GM12878 (cell line): Measurements from ENCODE around the gene HDAC2. TPM values are rescaled to one million over a fixed set of nuclear protein-coding genes. Genes with fewer than 3 reads are reported as not detected.
A peak's percentile ranks its signal among the peaks of the same experiment; 100 is the strongest.

Experiments used
- CBX5 ChIP-seq: sonication (generic); IDR thresholded peaks from 2 replicates; pipeline ENCODE4 v1.6.1; 2016; ENCODE audit warnings: low read depth, moderate library complexity, mild to moderate bottlenecking, inconsistent platforms
- CEBPB ChIP-seq, 2 experiments: fragments of 150-350 bp in 1 of 2; IDR thresholded peaks; 2 replicates each; pipeline ENCODE4 v1.6.1; 2012 to 2014; ENCODE audit warnings: low read depth in 2 of 2, low read length in 2 of 2, borderline replicate concordance in 1 of 2, inconsistent platforms in 1 of 2
- CHD4 ChIP-seq: fragments of 200-600 bp; sonication (generic); IDR thresholded peaks from 2 replicates; pipeline ENCODE4 v1.6.1; 2016; ENCODE audit warnings: mild to moderate bottlenecking
- CREM ChIP-seq: IDR thresholded peaks from 2 replicates; pipeline ENCODE4 v1.6.1; 2014; ENCODE audit warnings: antibody characterized with exemption, low read depth
- E2F8 ChIP-seq: fragments of 450-650 bp; IDR thresholded peaks from 2 replicates; pipeline ENCODE4 v1.6.1; 2018; ENCODE audit warnings: mild to moderate bottlenecking, low read depth, moderate library complexity; ENCODE audit not compliant: partially characterized antibody
- IKZF2 ChIP-seq, 2 experiments: fragments of 450-650 bp; IDR thresholded peaks; 2 replicates each; pipeline ENCODE4 v1.6.1; 2017; ENCODE audit warnings: mild to moderate bottlenecking in 2 of 2, moderate library complexity in 2 of 2
- KAT2A ChIP-seq: conservative IDR thresholded peaks from 2 replicates; pipeline ENCODE4 v1.6.1; 2011; ENCODE audit warnings: low read depth, low read length; ENCODE audit not compliant: control insufficient read depth
- MTA2 ChIP-seq: fragments of 450-650 bp; IDR thresholded peaks from 2 replicates; pipeline ENCODE4 v1.6.1; 2016; ENCODE audit warnings: low read depth, mild to moderate bottlenecking, moderate library complexity
- RUNX3 ChIP-seq: IDR thresholded peaks from 2 replicates; pipeline ENCODE4 v1.6.1; 2012; ENCODE audit warnings: low read length, inconsistent platforms
- STAT3 ChIP-seq: IDR thresholded peaks from 2 replicates; pipeline ENCODE4 v1.6.1; 2011; ENCODE audit warnings: low read depth, low read length, improper control_type of control experiment
- TCF7 ChIP-seq: IDR thresholded peaks from 2 replicates; pipeline ENCODE4 v1.6.1; 2014; ENCODE audit warnings: antibody characterized with exemption, borderline replicate concordance
- ZBTB4 ChIP-seq: fragments of 450-650 bp; formaldehyde crosslinking; IDR thresholded peaks from 2 replicates; pipeline ENCODE4 v1.4.0; 2022; ENCODE audit warnings: mild to moderate bottlenecking, moderate library complexity
- polyA plus RNA-seq, 11 experiments: library from polyadenylated mRNA; depleted of rRNA in 4 of 11; unstranded in 6 of 11; stranded (reverse) in 5 of 11; fragments of >200 nt; fragmentation: Nextera tagmentation in 4 of 11; fragmentation: Illumina TruSeq in 1 of 11; extraction: Ambion mirVana in 4 of 11; extraction: Trizol in 1 of 11; gene quantifications; 1 replicate in 1 of 11; 2 replicates in 10 of 11; pipeline versions ENCODE4 v1.2.1 to v1.2.3, GENCODE V29; 2011 to 2016; ENCODE audit warnings: inconsistent platforms in 2 of 11, missing spikeins in 2 of 11, low read depth in 1 of 11
- total RNA-seq, 4 experiments: library from RNA; depleted of rRNA in 3 of 4; stranded (reverse); fragments of >200 nt in 3 of 4; fragmentation: Illumina TruSeq in 1 of 4; extraction: Trizol in 1 of 4; gene quantifications; 2 replicates each; pipeline versions ENCODE4 v1.2.1 to v1.2.3, GENCODE V29; 2013 to 2021
- TF ChIP-seq, protein P1 (sequence below): IDR thresholded peaks from 2 replicates; pipeline ENCODE4 v1.6.1; 2012; ENCODE audit warnings: low read depth, low read length, improper control_type of control experiment

HDAC2 gene
- total and polyA plus RNA-seq, 10 of the 15 experiments (the other 5 are each of a cell fraction or from before 2014, with no cell fraction given): 40.4 to 210 (median 114) TPM

DNA sequence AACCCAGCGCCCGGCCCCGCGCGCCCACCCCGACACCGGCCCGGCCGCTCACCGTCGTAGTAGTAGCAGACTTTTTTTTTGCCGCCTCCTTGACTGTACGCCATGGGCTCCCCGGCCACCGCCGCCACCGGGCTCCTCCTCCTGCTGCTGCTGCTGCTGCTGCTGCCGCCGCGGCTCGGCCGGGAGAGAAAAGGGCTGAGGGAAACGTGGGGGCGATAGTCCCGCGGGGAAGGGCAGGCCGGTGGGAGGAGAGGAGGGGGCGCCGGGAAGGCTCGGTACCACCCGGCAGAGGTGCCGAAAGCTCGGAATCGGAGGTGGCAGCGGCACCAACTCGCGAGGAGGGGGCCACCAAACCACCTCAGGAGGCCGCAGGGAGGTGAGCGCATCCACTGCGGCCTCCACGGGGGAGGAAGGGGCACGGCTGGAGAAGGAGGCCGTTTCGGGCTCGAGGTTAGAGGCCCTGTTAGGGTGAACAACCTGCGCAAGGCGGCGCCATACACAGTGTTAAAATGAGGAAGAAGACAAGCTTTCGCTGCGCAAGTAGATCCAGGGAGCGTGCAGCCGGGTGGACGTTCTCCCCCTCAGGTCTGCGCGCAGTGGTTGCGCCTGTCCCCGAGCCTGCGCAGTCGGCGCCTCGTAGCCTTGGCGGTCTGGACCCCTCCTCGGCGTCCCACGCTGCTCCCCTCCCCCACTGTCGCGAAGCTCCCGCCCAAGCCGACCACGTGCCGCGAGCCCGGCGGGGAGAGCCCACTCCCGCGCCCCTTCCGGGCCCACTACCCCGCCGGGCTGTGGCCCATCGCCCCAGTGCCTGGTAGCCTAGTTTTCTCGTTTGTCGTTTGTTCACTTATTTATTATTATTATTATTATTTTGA lies at the start of gene HDAC2 (continued):
- TF ChIP-seq CHD4 (no peak), KAT2A (no peak), MTA2 (peak; percentile 67), IKZF2 (IDR thresholded peaks at IDR 0.05) (peak in 1 of 2 experiments; percentile 63; a peak in 2 of 4 replicates), CREM (peak; percentile 51; the same call in 1 of the 2 replicates), RUNX3 (peak; percentile 73), ZBTB4 (CRISPR knock-in tag) (no peak), STAT3 (no peak), E2F8 (no peak), CEBPB (IDR thresholded peaks at IDR 0.05; ENCODE audit: borderline replicate concordance in 1 of 2, low read depth in 2 of 2, low read length in 2 of 2) (no peak), TCF7 (no peak), CBX5 (no peak; the same call in none of the 2 replicates)
- TF ChIP-seq, protein P1, sequence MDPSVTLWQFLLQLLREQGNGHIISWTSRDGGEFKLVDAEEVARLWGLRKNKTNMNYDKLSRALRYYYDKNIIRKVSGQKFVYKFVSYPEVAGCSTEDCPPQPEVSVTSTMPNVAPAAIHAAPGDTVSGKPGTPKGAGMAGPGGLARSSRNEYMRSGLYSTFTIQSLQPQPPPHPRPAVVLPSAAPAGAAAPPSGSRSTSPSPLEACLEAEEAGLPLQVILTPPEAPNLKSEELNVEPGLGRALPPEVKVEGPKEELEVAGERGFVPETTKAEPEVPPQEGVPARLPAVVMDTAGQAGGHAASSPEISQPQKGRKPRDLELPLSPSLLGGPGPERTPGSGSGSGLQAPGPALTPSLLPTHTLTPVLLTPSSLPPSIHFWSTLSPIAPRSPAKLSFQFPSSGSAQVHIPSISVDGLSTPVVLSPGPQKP: no peak; the same call in 1 of the 2 replicates
